SK-N-SH (cell line): ENCODE results near the gene HOTAIR. TPM values are rescaled to one million over a fixed set of nuclear protein-coding genes. Genes with fewer than 3 reads are reported as not detected.

ENCODE experiments used
- CTCF ChIA-PET: fragments of 300-600, 350-600 bp; formaldehyde crosslinking; extraction: SDS; loops from one replicate; lab custom pipeline; 2021; lab: Yijun Ruan, JAX
- POLR2A ChIA-PET: fragments of 350-600 bp; sonication (Branson Sonifier 250); formaldehyde crosslinking; extraction: SDS; loops from one replicate; lab custom pipeline; 2020; ENCODE audit warnings: antibody characterized with exemption, inconsistent platforms; lab: Yijun Ruan, JAX
- DNase-seq: peaks from one replicate; pipeline ENCODE4 v3.0.0; 2012
- H2AFZ ChIP-seq: fragments of 200-600 bp; sonication (generic); 2 replicates; pipeline ENCODE4 v1.8.1; 2016; ENCODE audit warnings: antibody characterized with exemption, mild to moderate bottlenecking, low read depth
- H3F3A ChIP-seq: fragments of 200-600 bp; sonication (generic); replicated peaks from 2 replicates; pipeline ENCODE3; 2016; ENCODE audit warnings: antibody characterized with exemption, mild to moderate bottlenecking; ENCODE audit not compliant: insufficient read depth
- H3K27ac ChIP-seq, 2 experiments: fragments of 200-500 bp in 1 of 2; fragments of 200-600 bp in 1 of 2; sonication (Bioruptor generic) in 1 of 2; sonication (generic), shearing (Covaris generic) in 1 of 2; 2 replicates each; pipeline versions ENCODE4 v1.5.1 to v1.6.1; 2014 to 2016; ENCODE audit warnings: low read depth in 2 of 2, inconsistent platforms in 1 of 2, low read length in 1 of 2, mild to moderate bottlenecking in 1 of 2, mixed read lengths in 1 of 2
- H3K27me3 ChIP-seq: fragments of 200-600 bp; sonication (generic), shearing (Covaris generic); 2 replicates; pipeline ENCODE4 v1.6.1; 2016; ENCODE audit warnings: mixed run types; ENCODE audit not compliant: insufficient read depth
- H3K36me3 ChIP-seq, 2 experiments: fragments of 200-500 bp in 1 of 2; fragments of 200-600 bp in 1 of 2; sonication (Bioruptor generic) in 1 of 2; sonication (generic) in 1 of 2; replicated peaks in 1 of 2; 2 replicates each; pipeline versions ENCODE3 to v1.5.1; 2014 to 2016; ENCODE audit warnings: low read length in 1 of 2, mild to moderate bottlenecking in 1 of 2; ENCODE audit not compliant: insufficient read depth in 2 of 2, control insufficient read depth in 1 of 2
- H3K4me1 ChIP-seq, 2 experiments: fragments of 200-500 bp in 1 of 2; fragments of 200-600 bp in 1 of 2; sonication (Bioruptor generic) in 1 of 2; sonication (generic), shearing (Covaris generic) in 1 of 2; 2 replicates each; pipeline versions ENCODE4 v1.5.1 to v1.6.1; 2014 to 2016; ENCODE audit warnings: low read depth in 1 of 2, low read length in 1 of 2, mixed run types in 1 of 2; ENCODE audit not compliant: insufficient read depth in 2 of 2, control insufficient read depth in 1 of 2
- H3K4me2 ChIP-seq: fragments of 200-600 bp; sonication (generic), shearing (Covaris generic); 2 replicates; pipeline ENCODE4 v1.6.1; 2017; ENCODE audit warnings: mixed run types
- H3K4me3 ChIP-seq, 2 experiments: fragments of 200-500 bp in 1 of 2; fragments of 200-600 bp in 1 of 2; sonication (Bioruptor generic) in 1 of 2; sonication (generic), shearing (Covaris generic) in 1 of 2; 2 replicates each; pipeline versions ENCODE4 v1.5.1 to v1.8.1; 2014 to 2016; ENCODE audit warnings: low read depth in 2 of 2, inconsistent platforms in 1 of 2, low read length in 1 of 2, mild to moderate bottlenecking in 1 of 2, mixed read lengths in 1 of 2, moderate library complexity in 1 of 2
- H3K79me2 ChIP-seq: fragments of 200-600 bp; sonication (generic); 2 replicates; pipeline ENCODE4 v1.8.1; 2017; ENCODE audit warnings: mild to moderate bottlenecking; ENCODE audit not compliant: insufficient read depth
- H3K9ac ChIP-seq: fragments of 200-600 bp; sonication (generic); 2 replicates; pipeline ENCODE4 v1.6.1; 2017; ENCODE audit warnings: mixed run types
- H3K9me2 ChIP-seq: fragments of 200-600 bp; sonication (generic); 2 replicates; pipeline ENCODE4 v1.6.1; 2017; ENCODE audit warnings: mixed run types
- H3K9me3 ChIP-seq: fragments of 200-600 bp; sonication (generic); 2 replicates; pipeline ENCODE4 v1.6.1; 2017; ENCODE audit warnings: mixed run types, mild to moderate bottlenecking, moderate library complexity
- H4K20me1 ChIP-seq: fragments of 200-600 bp; sonication (generic); 2 replicates; pipeline ENCODE4 v1.6.1; 2017; ENCODE audit warnings: mild to moderate bottlenecking, mixed run types; ENCODE audit not compliant: insufficient read depth
- EP300 ChIP-seq, 2 experiments: IDR thresholded peaks; 2 replicates each; pipeline versions ENCODE4 v1.4.0 to v1.6.1; 2012; ENCODE audit warnings: borderline replicate concordance in 1 of 2, low read depth in 1 of 2, low read length in 1 of 2
- FOXM1 ChIP-seq: IDR thresholded peaks from 2 replicates; pipeline ENCODE4 v1.4.0; 2012; ENCODE audit warnings: low read depth, mild to moderate bottlenecking
- GABPA ChIP-seq: IDR thresholded peaks from 2 replicates; pipeline ENCODE4 v1.4.0; 2012; ENCODE audit warnings: low read depth, mild to moderate bottlenecking
- GATA2 ChIP-seq: sonication (generic); formaldehyde crosslinking; IDR thresholded peaks from 2 replicates; pipeline ENCODE4 v1.5.0; 2020; ENCODE audit warnings: mild to moderate bottlenecking, missing genetic modification reagents
- JUND ChIP-seq: IDR thresholded peaks from 2 replicates; pipeline ENCODE4 v1.4.0; 2012
- NFIC ChIP-seq: IDR thresholded peaks from 2 replicates; pipeline ENCODE4 v1.4.0; 2012; ENCODE audit warnings: borderline replicate concordance
- REST ChIP-seq: IDR thresholded peaks from 2 replicates; pipeline ENCODE4 v1.6.1; 2012; ENCODE audit warnings: mild to moderate bottlenecking, low read depth, low read length, moderate library complexity
- TAF1 ChIP-seq: IDR thresholded peaks from 2 replicates; pipeline ENCODE4 v1.6.1; 2012; ENCODE audit warnings: low read depth, mild to moderate bottlenecking, low read length, moderate library complexity, borderline replicate concordance
- TEAD4 ChIP-seq: IDR thresholded peaks from 2 replicates; pipeline ENCODE4 v1.4.0; 2012; ENCODE audit warnings: mild to moderate bottlenecking, borderline replicate concordance; ENCODE audit not compliant: insufficient read depth
- YY1 ChIP-seq: IDR thresholded peaks from 2 replicates; pipeline ENCODE4 v1.4.0; 2012; ENCODE audit warnings: low read depth, mild to moderate bottlenecking
- whole genome bisulfite sequencing: methylation state at CpG from one replicate; pipeline ENCODE4 v1.1.6; 2017; ENCODE audit warnings: low lambda C conversion rate; 5-methylcytosine and 5-hydroxymethylcytosine counted together
- polyA plus RNA-seq, 3 experiments: library from polyadenylated mRNA; depleted of rRNA; stranded (reverse); fragments of >200 nt; gene quantifications; 2 replicates each; pipeline ENCODE4 v1.2.3, GENCODE V29; 2012
- TF ChIP-seq, protein P1 (sequence below): IDR thresholded peaks from 2 replicates; pipeline ENCODE4 v1.4.0; 2012; ENCODE audit warnings: low read depth

HOTAIR gene
- polyA plus RNA-seq, 1 of the 3 experiments (the other 2 are of a cell fraction): not detected

DNA sequence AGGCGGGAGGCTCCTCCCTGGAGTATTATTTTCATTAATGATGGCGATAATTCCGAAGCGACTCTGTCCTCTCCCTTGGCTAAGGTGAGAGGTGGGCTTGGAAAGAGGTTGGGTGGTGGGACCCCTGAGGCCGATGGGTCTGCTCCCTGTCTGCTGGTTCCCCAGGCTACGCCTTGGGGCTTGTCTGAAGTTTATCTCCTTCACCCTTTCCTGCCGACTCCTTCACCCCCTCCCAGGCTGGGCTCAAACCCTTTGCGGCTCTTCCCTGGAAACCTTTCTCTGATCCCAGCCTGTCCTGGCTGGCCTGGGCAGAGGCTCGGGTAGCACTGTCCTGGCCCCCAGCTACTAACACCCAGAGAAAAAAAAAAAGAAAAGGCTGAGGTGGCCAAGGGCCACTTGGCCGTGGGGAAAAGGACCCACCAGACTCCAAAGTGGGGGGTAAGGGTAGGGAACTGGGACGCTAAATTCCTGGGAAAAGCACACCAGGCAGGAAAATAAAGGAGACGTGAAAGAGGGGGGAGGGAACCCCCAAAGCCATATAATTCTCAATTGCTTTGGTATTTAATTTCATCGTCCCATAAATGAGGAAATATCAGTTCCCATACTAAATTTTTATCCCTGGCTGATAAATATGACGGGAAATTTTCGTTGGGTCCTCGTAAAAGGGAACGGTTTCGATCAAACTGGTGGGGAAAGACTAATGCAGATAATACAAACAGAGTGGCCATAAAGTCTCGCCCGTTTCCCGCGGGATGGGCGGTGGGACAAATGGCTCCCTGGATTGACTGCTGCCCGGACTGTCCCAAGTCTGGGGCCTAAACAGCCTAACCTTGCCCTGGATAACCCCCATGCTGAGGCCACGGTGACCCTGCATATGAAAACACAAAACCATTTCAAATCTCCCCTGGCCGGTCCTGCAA, 8.2 kb upstream of the HOTAIR start:
- H3K27me3 ChIP-seq: peaks cover 93% of the 10 kb centered on the region
- H3F3A ChIP-seq: no peaks in the 10 kb centered on the region
- WGBS: 25% methylated on average over 26 of the region's 26 CpGs
- no peaks in the 10 kb centered on the region for H3K9me3 ChIP-seq
- ChIA-PET CTCF (interaction anchor here (0.6 kb wide), 1 partner anchor 223 kb away, joined by 3 read pairs; no protein-coding TSS in a partner anchor), POLR2A (no interaction called here)
- no peak overlapping the region for H3K27ac ChIP-seq
- no peak overlapping the region for H3K4me3 ChIP-seq
- H3K4me1 ChIP-seq: peaks cover 0 to 12% of the 10 kb centered on the region in 2 experiments; a peak in 2 of 4 replicates
- no peak for DNase-seq
- TF ChIP-seq NFIC: no peak
- no peaks in the 10 kb centered on the region for H3K79me2 ChIP-seq
- H2AFZ ChIP-seq: no peak overlapping the region
- no peaks in the 10 kb centered on the region for H4K20me1 ChIP-seq
- H3K9me2 ChIP-seq: no peaks in the 10 kb centered on the region
- no peak overlapping the region for H3K9ac ChIP-seq
- no peak overlapping the region for H3K4me2 ChIP-seq
- H3K36me3 ChIP-seq: no peaks in the 10 kb centered on the region

DNA sequence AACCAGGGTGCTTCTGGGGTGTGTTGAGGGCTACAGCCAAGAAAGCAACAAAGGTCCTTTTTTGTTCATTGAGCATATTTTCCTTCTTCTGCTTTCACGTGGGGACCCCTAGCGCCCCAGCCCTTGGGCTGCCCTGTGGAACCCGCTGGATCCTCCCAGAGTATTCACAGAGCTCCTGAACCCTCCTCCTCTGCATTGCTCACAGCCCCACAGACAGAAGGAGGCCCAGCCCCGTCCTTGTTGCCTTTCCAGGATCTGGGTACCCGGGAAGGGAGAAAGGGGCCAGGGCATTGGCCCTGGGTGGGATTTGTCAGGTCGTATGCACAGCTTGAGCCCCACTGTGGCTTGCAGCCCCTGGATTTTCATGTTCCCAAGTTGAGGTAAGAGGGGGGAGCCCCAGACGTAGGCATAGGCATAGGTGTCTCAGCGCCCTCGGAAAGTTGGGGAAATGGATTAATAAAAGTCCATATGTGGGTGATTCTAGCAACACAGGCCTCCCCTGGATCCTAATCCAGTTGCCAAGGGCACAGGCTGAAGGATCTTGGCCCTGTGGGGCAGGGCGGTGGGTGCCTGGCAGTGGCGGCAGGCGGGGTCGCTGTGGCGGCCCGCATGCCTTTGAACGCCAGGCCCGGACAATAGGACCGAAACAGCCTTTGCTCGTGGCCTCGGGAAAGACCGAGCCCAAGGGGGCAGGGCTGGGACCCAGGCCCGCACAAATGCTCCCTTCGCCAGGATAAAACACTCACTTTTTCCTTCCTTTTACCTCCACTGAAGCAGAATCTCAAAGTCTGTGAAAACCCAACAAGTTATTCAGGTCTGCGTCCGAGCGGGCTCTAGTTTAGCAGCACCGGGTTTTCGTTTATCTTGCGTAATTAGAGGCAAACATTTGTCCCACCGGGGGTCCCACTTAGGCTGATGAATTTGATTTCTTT, 7.1 kb upstream of the HOTAIR start:
- Histone ChIP-seq H3K9ac (no peak overlapping the region), H3F3A (no peaks in the 10 kb centered on the region), H3K9me2 (no peaks in the 10 kb centered on the region), H3K79me2 (no peaks in the 10 kb centered on the region), H3K4me3 (no peak overlapping the region), H2AFZ (no peak overlapping the region), H3K9me3 (no peaks in the 10 kb centered on the region), H3K36me3 (no peaks in the 10 kb centered on the region), H3K4me1 (peaks cover 0 to 12% of the 10 kb centered on the region in 2 experiments; a peak in 2 of 4 replicates), H3K27me3 (peaks cover 93% of the 10 kb centered on the region), H4K20me1 (no peaks in the 10 kb centered on the region), H3K27ac (no peak overlapping the region), H3K4me2 (no peak overlapping the region)
- ChIA-PET CTCF (interaction anchor here (0.6 to 2.1 kb wide), 7 partner anchors 9 to 234 kb away, joined by 3 to 8 read pairs (median 6); no protein-coding TSS in a partner anchor), POLR2A (no interaction called here)
- TF ChIP-seq FOXM1: no peak
- TF ChIP-seq GABPA: no peak
- no peak for TF ChIP-seq REST
- TF ChIP-seq YY1: no peak
- TF ChIP-seq JUND: no peak
- TF ChIP-seq EP300 (IDR thresholded peaks at IDR 0.05; ENCODE audit: borderline replicate concordance in 1 of 2, low read depth in 1 of 2, low read length in 1 of 2): no peak
- no peak for TF ChIP-seq GATA2 (CRISPR knock-in tag)
- TF ChIP-seq NFIC: no peak
- TF ChIP-seq TAF1: no peak
- no peak for TF ChIP-seq TEAD4
- TF ChIP-seq, protein P1, sequence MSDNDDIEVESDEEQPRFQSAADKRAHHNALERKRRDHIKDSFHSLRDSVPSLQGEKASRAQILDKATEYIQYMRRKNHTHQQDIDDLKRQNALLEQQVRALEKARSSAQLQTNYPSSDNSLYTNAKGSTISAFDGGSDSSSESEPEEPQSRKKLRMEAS: no peak
- WGBS: 38% methylated on average over 20 of the region's 30 CpGs
- DNase-seq: no peak
